ENCODE results near the gene SLC5A6. TPM values are rescaled to one million over a fixed set of nuclear protein-coding genes. Genes with fewer than 3 reads are reported as not detected.

The SLC5A6 gene
- total RNA-seq, 2 experiments from 2014 or later = 31.6 to 32.2 TPM

DNA sequence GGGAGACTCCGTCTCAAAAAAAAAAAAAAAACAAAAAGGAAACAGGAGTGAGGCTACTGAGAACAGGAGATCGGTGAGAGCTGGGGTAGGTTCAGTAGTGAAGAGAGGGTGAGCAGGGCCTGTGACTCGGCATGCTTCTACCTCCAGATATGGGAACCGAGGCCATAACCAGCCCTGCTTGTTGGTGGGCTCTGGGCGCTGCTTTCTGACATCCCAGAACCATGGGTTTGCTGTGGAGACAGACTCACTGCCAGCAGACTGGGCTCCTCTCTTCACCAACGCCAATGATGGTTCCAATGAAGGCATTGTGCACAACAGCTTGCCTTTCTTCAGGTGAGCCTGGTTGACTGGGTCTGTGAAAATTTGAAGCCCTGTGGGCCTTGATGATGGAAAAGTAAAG is 11.3 kb upstream of the SLC5A6 start:
- Mint-ChIP-seq H3K4me1 (peaks cover 13% of the 10 kb centered on the region), H3K4me3 (no peak overlapping the region), H3K9me3 (no peaks in the 10 kb centered on the region), H3K36me3 (peaks cover 31% of the 10 kb centered on the region), H3K27me3 (no peaks in the 10 kb centered on the region), H3K27ac (peak overlapping the region; percentile 58)
- ATAC-seq (ENCODE audit: low read depth) = no peak
- POLR2A ChIA-PET = interaction anchor here (1.0 to 1.1 kb wide), 2 partner anchors 10 to 13 kb away, joined by 3 read pairs; no protein-coding TSS in a partner anchor
- DNase-seq = no peak

DNA sequence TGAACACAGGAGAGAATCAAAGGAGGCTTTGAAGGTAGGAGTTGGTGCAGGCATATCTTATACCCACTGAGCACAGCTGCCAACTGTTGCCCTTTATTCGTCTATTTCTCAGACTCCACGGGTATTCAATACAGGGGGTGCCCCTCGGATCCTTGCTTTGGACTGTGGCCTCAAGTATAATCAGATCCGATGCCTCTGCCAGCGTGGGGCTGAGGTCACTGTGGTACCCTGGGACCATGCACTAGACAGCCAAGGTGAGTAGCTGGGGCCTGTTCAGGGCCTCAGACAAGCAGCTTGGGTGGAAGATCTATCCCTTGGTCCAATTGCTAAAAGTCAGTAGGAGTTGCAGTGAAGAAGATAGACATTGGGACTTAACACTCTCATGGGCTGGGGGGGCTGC is 10.3 kb upstream of the SLC5A6 start:
- DNase-seq = no peak

GRCh38 chr2:27221166-27221565 is 9.1 kb upstream of the SLC5A6 start:
- Mint-ChIP-seq H3K36me3 (peaks cover 29% of the 10 kb centered on the region), H3K9me3 (no peaks in the 10 kb centered on the region), H3K4me3 (no peak overlapping the region), H3K27ac (no peak overlapping the region), H3K27me3 (no peaks in the 10 kb centered on the region), H3K4me1 (peaks cover 29% of the 10 kb centered on the region)
- DNase-seq (no peak), ATAC-seq (ENCODE audit: low read depth) (no peak)
- POLR2A ChIA-PET = no interaction called here

More for the DNA sequence above, 10.3 kb upstream of the SLC5A6 start:
- no peak for ATAC-seq (ENCODE audit: low read depth)
- no peaks in the 10 kb centered on the region for H3K9me3 Mint-ChIP-seq
- peaks cover 23% of the 10 kb centered on the region for H3K4me1 Mint-ChIP-seq
- POLR2A ChIA-PET = no interaction called here
- H3K27me3 Mint-ChIP-seq = no peaks in the 10 kb centered on the region
- H3K36me3 Mint-ChIP-seq = peaks cover 36% of the 10 kb centered on the region
- no peak overlapping the region for H3K4me3 Mint-ChIP-seq
- no peak overlapping the region for H3K27ac Mint-ChIP-seq

DNA sequence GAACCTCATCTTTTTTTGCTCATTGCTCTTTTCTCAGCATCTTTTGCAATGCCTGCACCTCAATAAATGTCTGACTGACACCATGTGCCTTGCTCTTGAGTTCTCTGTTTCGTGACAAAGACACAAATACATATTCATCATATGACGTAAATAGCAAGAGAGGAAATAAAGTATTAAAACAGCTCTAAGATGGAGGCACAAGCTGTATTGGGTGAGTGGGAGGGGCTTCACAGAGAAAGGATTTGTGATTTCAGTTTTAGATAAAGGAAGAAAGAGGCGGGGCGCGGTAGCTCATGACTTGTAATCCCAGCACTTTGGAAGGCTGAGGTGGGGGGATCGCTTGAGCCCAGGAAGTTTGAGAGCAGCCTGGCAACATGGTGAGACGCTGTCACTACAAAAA is 8.0 kb upstream of the SLC5A6 start:
- Mint-ChIP-seq H3K4me3 (no peak overlapping the region), H3K9me3 (no peaks in the 10 kb centered on the region), H3K36me3 (peaks cover 29% of the 10 kb centered on the region), H3K27me3 (no peaks in the 10 kb centered on the region), H3K4me1 (peaks cover 32% of the 10 kb centered on the region), H3K27ac (peak overlapping the region; percentile 2)
- POLR2A ChIA-PET = interaction anchor here (0.5 to 0.7 kb wide), 2 partner anchors 25 to 436 kb away, joined by 3 to 4 read pairs; no protein-coding TSS in a partner anchor
- DNase-seq = no peak
- no peak for ATAC-seq (ENCODE audit: low read depth)

- H3K4me3 Mint-ChIP-seq = no peak overlapping the region
- peaks cover 33% of the 10 kb centered on the region for H3K4me1 Mint-ChIP-seq
- ATAC-seq (ENCODE audit: low read depth) (no peak), DNase-seq (no peak)
- H3K36me3 Mint-ChIP-seq = peaks cover 25% of the 10 kb centered on the region
- H3K27ac Mint-ChIP-seq = no peak overlapping the region
- no peaks in the 10 kb centered on the region for H3K27me3 Mint-ChIP-seq
- H3K9me3 Mint-ChIP-seq = no peaks in the 10 kb centered on the region
- POLR2A ChIA-PET = no interaction called here
Measured at GRCh38 chr2:27219091-27219490, 7.0 kb upstream of the SLC5A6 start.

GRCh38 chr2:27218614-27219013 is 6.5 kb upstream of the SLC5A6 start:
- Mint-ChIP-seq H3K27me3 (no peaks in the 10 kb centered on the region), H3K36me3 (peaks cover 26% of the 10 kb centered on the region), H3K4me1 (peaks cover 35% of the 10 kb centered on the region), H3K4me3 (peak overlapping the region; percentile 92), H3K27ac (peak overlapping the region; percentile 89), H3K9me3 (no peaks in the 10 kb centered on the region)
- POLR2A ChIA-PET = no interaction called here
- ATAC-seq (ENCODE audit: low read depth) (no peak), DNase-seq (no peak)

- Mint-ChIP-seq H3K36me3 (peaks cover 22% of the 10 kb centered on the region), H3K4me1 (peaks cover 42% of the 10 kb centered on the region), H3K27ac (peak within 1 kb of the TSS; percentile 89), H3K9me3 (no peaks in the 10 kb centered on the region), H3K27me3 (no peaks in the 10 kb centered on the region), H3K4me3 (peak within 1 kb of the TSS; percentile 92)
- POLR2A ChIA-PET = interaction anchor here (0.6 to 1.2 kb wide), 3 partner anchors 9 to 86 kb away, joined by 3 to 4 read pairs (median 3); no protein-coding TSS in a partner anchor
- DNase-seq = peak; percentile 89
- peak; percentile 87 for ATAC-seq (ENCODE audit: low read depth)
Measured at GRCh38 chr2:27217173-27218121, 5.4 kb upstream of the SLC5A6 start, which contains the start of gene CAD. Gene CAD, plus strand, starts transcription at chr2:27217369. Its CDS starts 183 bp downstream, at chr2:27217552.

DNA sequence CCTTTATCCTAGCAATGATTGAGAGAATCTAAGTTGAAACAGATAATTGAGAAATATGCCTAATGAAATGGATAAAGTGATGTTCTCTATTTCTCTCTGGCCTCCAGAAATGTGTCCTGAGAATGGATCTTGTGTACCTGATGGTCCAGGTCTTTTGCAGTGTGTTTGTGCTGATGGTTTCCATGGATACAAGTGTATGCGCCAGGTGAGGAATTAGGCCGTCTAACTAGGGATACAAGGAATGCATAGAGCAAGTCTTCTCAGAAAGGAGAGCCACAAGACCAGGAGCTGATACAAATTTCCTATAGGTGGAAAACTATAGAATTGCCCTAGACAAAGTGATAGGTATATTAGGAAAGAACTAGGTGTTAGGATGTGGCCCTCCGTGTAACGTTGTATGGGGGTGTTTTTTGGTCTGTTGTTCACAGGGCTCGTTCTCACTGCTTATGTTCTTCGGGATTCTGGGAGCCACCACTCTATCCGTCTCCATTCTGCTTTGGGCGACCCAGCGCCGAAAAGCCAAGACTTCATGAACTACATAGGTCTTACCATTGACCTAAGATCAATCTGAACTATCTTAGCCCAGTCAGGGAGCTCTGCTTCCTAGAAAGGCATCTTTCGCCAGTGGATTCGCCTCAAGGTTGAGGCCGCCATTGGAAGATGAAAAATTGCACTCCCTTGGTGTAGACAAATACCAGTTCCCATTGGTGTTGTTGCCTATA is 4.5 kb upstream of the SLC5A6 start:
- no peak for ATAC-seq (ENCODE audit: low read depth)
- Mint-ChIP-seq H3K9me3 (no peaks in the 10 kb centered on the region), H3K27ac (peak overlapping the region; percentile 89), H3K4me3 (peak overlapping the region; percentile 92), H3K27me3 (no peaks in the 10 kb centered on the region), H3K4me1 (peaks cover 42% of the 10 kb centered on the region), H3K36me3 (peaks cover 22% of the 10 kb centered on the region)
- POLR2A ChIA-PET = interaction anchor here (0.6 to 1.2 kb wide), 3 partner anchors 9 to 87 kb away, joined by 3 to 4 read pairs (median 3); no protein-coding TSS in a partner anchor
- no peak for DNase-seq

DNA sequence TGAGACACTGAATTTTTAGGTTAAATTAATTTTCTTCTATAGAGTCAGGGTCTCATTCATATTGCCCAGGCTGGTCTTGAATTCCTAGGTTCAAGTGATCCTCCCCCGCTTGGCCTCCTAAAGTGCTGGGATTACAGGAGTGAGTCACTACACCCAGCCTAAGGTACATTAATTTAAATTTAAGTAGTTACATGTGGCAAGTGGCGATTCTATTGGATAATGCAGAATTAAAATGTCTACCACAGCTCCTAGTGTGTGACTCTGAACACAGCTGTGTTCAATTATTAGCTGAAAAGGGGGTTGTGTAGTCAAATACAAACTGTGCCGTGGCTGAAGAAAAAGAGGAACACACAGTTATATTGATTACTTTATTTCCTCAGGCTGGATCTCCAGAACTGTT is 2.9 kb upstream of the SLC5A6 start:
- Mint-ChIP-seq H3K9me3 (no peaks in the 10 kb centered on the region), H3K27me3 (no peaks in the 10 kb centered on the region), H3K4me1 (peaks cover 39% of the 10 kb centered on the region), H3K36me3 (peaks cover 12% of the 10 kb centered on the region), H3K27ac (no peak overlapping the region), H3K4me3 (no peak overlapping the region)
- ATAC-seq (ENCODE audit: low read depth) = no peak
- no peak for DNase-seq
- POLR2A ChIA-PET = no interaction called here

DNA sequence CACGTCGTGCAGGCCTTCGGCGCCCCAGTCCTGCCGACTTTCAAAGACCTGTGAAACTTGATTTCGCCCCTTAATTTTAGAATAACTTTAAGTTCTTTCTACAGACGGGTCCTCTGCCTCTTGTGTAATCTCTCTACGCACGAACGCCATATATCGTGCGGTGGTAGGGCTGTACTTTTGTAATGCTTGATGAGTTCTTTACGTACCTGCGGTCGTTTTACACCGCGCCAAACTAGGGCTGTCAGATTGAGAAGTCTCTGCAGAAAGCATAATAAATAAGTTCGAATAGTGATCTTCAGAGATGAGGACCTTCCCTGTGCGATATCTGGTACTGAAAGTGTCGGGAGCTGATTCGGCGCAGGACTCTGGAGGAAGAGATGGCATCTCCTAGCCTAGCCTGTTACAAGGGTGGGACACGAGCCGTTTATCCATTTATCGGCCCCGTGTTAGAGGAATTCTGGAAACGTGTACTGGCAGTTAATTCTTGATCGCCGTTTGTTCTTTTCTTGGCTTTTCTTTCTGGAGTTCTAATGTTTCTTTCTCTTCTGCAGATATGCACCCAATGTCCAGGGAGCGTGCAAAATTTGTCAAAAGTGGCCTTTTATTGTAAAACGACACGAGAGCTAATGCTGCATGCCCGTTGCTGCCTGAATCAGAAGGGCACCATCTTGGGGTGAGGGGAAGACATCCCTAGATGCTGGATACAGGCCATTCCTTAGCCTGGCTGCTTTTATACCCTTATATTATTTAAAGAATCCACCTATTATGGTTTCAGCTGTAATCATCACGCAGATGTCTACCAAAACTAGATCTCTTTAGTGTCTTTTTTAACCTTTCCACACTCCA is 781 bp upstream of the SLC5A6 start:
- Mint-ChIP-seq H3K36me3 (peaks cover 5% of the 10 kb centered on the region), H3K9me3 (no peaks in the 10 kb centered on the region), H3K4me1 (peaks cover 35% of the 10 kb centered on the region), H3K27me3 (no peaks in the 10 kb centered on the region), H3K4me3 (peak overlapping the region; percentile 99), H3K27ac (peak overlapping the region; percentile 100)
- POLR2A ChIA-PET = interaction anchor here (0.5 to 1.8 kb wide), 13 partner anchors 11 to 233 kb away, joined by 3 to 12 read pairs (median 3); partner anchors contain the start of genes AGBL5, KHK and PREB
- DNase-seq (no peak), ATAC-seq (ENCODE audit: low read depth) (peak; percentile 21)

DNA sequence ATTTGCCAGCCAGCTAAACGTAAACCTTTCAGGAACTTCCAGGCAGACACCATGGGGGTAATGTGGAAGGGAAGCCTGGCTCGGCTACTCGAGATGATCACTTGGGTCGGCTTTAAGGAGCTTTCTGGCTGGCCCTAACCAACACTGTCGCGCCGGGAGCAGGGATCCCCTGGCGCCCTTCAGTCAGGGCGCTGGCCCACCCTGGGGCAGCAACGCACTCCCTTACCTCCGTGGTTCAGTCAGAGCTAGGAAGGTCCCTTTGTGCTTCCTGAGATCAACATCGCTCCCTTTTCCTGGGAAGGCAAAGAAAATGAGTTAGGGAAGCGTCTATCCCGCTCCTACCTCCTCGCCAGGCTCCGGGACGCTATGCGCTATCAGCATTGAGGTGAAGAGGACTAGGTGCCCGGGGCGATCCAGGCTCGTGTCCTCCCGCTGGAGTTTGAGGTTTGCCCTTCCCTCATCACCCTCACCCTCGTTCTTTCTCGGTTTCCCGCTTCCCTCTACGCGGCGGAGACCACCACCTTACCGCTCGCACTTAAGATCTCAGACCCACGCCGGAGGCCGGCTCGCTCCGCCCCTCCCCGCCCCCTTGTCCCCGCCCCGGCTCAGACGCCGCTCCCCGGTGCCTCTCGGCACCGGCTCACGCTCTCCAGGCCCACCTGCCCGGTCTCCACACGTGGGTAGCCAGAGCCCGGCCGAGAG is 676 bp downstream of the SLC5A6 start:
- H3K9me3 Mint-ChIP-seq = no peaks in the 10 kb centered on the region
- no peaks in the 10 kb centered on the region for H3K27me3 Mint-ChIP-seq
- H3K27ac Mint-ChIP-seq = peak overlapping the region; percentile 85
- peak overlapping the region; percentile 99 for H3K4me3 Mint-ChIP-seq
- H3K4me1 Mint-ChIP-seq = peaks cover 22% of the 10 kb centered on the region
- no peak for DNase-seq
- ATAC-seq (ENCODE audit: low read depth) = no peak
- POLR2A ChIA-PET = interaction anchor here (0.6 to 1.8 kb wide), 15 partner anchors 12 to 235 kb away, joined by 3 to 12 read pairs (median 3); partner anchors contain the start of genes AGBL5, OST4, PPM1G and PREB
- H3K36me3 Mint-ChIP-seq = peaks cover 4% of the 10 kb centered on the region
